SKM-1 treated with dmso at 0.1 percent for 144 hours (cell line): ENCODE results near the gene GYG2.
"Not testable (repeated sequence)": the region's sequence is repeated elsewhere in the genome, so short reads cannot be mapped to it uniquely, and the experiment has no call there.

Experiments
- DNase-seq: peaks from one replicate; lab custom pipeline; 2025; ENCODE audit not compliant: unreplicated experiment; lab: John Stamatoyannopoulos, UW

GYG2 gene

DNA sequence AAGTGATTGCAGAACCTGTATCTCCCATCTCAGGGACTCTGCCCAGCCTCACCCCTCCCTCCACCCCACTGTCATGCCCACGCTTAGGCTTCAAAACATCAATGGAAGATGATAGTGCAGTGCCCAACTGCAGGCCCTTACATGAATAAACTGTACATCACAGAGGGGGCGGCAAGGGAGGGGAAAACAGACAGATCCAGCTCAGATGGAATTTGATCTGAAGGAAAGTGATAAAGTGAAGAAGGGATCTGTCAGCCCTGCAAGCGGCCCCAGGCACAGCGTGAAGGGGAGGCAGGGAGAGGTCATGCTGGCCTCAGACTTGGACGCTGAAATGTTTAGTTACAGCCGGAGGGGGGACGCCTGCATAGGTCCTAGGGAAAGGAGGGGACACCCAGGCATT lies 38.5 kb downstream of the GYG2 start:
- no peak for DNase-seq

DNA sequence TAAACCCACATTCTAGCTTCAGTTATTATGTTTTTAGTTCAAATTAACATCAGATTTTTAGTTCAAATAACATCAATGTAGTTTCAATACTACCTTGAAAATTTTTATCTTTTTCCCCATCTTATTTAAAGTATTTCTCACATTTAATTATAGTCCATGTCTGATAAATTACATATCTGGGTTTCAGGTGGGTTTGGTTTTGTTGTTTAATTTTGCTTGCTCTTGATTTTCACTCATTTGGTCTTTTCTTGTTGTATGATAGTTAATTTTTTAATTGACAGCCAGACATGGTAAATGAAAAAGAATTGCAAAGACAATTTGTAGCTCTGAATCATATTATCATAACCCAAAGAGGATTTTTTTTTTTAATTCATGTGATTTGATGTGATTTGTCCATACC lies 41.9 kb downstream of the GYG2 start:
- DNase-seq: no peak

DNA sequence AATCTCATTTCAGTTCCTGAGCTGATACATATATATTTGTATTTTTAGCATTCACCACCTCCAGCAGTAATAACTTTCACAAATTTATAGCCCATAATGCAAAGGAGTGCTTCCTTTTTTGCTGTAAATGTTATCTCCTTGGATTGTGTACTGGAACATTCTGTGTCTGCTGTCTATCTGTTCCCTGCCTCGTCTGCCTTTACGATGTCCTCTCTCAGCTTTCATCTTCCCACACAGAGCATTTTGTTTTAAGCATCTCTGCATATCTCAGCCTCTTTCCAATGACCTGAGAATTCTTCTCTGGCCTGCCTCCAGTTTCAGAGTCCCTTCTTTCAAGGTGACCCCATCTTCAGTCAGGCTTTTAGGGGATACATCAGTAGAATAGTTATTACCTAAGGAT lies 43.1 kb downstream of the GYG2 start:
- DNase-seq: no peak

DNA sequence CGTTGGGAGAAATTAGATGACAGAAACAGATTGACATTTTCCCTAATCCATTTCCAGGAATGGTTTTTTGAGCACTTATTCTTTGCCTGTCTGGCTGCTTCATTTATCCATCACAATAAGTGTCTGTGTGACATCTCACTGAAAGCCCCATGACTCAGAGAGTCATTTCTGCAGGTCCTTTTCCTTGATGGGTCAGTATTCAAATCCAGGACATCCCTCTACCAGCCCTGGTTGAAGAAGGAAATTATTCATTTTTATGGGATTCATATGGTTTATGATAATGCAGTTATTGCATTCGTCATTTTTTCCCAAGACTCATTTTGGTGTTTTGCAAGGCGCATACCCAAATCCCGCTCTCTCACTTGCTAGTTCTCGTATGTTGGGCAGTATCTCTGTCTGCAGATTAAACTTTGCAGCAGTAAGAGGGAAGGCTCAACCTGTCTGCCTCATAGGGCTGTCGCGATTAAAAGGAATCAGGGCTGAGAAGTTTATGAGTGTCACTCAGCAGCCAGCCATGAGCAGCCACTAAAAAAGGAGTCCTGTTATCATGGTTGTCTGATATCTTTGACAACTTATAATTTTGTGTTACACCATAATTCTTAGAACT lies 44.0 kb downstream of the GYG2 start:
- no peak for DNase-seq

DNA sequence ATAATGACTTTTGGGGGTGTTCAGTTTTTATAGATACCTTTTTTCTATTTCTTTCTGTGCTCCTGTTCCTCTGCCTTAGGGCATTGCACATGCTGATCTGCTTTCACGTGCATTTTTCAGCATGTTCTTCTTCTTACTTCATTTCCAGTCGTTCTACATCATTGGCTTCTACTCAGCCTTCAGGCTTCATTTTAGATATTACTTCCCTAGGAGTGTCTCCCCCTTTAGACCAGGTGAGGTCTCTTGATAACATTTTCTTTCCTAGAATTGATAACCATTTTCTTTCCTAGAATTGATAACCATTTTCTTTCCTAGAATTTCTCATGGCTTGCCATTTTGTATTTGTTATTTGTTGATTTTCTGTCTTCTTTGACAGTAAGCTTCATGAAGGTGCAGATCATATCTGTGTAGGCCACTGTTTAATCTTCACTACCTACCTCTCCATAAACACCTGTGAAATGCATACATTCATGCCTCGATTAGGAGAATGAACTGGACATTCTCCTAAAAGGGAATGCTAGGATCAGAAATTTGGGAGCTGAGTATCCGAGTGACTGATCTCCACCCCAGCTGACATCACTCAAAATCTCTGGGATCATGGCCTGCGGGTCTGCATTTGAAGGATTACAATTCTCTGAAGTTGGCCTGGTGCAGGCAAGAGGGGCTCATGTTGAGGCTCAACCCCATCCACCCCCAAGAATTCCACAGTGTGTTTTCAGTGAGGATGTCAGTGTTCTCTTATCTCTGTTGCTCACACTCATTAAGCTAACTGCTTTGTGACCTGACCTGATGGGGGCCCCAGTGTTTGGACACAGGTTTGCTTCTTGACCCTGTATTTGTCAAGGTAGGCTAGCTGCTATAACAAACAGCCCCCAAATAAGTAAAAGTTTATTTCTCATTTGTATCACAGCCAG lies 45.7 kb downstream of the GYG2 start:
- DNase-seq: no peak

DNA sequence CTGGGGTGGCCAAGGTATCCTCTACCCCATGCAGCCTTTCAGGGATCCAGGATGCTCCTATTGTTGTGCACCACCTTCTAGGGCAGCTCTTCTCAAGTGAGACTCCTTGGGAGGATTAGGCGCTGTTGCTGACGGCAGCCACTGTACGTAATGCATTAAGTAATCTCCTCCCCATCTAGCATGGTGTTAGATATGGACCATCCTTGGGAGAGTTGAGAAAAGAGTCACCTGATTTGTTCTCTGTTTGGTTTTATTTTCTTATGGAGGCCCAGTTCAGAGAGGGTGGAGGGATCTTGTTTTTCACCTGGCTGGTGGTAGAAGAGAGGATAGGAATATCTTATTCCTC lies 46.4 kb downstream of the GYG2 start:
- no peak for DNase-seq

DNA sequence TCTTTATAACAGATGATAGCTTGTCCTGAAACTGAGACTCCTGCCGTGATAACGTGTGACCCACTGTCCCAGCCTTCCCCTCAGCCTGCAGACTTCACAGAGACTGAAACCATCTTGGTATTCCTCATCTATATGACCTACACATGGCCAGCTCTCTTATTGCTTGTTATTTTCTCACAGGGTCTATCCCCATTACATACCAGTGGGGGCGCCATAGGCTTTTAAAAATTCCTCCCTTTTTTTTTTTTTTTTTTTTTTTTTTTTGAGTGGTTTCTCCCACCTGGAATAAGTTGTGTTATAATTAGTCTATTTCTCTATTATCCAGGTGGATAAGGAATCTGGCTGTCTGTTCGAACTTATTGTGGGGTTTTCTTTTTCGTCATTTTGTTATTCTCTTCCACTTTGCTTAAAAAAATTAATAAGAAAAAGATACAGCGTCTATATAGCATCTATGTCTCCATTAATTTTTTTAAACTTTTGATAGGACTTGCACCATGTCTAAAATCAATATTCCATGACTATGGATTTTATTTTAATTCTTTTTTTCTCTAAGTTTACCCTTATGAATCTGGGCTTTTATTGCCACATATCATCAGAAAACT lies 47.2 kb downstream of the GYG2 start:
- peak; percentile 0 for DNase-seq

DNA sequence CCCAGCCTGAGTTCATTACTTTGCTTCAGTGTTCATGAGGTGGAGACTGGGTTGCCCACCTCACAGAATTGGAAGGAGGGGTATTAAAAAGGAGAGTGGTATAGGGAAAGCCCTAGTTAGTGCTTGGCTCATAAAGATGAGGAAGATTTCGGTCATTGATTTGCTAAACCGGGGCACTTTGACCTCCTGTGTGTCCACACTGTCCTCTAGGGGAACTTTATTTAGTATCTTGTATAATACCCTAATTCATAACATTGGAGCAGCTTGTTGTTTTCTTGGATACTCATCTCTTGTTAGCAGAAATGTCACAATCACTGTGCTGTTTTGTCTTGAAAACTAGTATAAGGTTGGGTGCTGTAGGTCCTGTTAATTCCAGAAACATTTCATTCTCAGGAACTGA lies 49.8 kb downstream of the GYG2 start:
- DNase-seq: no peak

DNA sequence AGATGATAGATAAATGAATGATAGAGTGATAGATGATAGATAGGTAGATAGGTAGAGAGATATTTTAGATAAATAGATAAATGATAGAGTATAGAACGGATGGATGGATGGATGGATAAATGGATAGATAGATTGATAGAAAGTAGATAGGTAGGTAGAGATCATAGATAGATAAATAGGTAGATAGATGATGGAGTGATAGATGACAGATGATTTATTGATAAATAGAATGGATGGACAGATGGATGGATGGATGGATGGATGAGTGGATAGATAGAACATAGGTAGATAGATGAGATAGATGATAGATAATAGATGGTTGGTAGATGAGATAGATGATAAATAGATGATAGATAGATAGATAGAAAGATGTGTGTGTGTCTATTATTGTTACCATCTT lies 50.9 kb downstream of the GYG2 start:
- DNase-seq: no peak

DNA sequence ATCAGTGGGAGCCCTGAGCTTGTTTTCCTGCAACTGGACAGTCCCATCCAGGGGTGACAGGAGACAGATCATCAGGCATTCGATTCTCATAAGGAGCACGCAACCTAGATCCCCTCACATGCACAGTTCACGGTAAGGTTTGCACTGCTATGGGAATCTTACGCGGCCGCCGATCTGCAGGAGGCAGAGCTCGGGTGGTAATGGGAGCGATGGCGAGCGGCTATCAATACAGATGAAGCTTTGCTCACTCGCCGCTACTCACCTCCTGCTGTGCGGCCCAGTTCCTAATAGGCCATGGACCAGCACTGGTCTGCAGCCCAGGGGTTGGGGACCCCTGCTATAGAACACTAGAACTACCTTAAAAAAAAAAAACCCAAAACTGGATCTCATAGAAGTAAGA lies 55.0 kb downstream of the GYG2 start:
- no peak for DNase-seq

DNA sequence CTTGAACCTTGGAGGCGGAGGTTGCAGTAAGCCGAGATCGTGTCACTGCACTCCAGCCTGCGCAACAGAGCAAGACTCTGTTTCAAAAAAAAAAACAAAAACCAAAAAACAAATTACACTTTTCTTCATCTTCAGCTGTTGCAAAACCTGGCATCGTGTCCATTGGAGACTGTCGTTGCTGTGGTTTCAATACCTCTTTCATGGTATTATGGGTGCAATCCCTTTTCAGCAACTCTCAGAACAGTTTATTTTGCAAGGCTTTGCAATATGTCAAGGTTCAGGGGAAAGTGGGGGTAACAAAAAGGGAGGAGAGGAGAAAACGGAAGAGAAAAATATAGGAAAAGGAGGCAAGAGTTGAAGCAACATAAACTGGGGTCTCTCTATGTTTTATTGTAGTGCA lies 59.6 kb downstream of the GYG2 start:
- DNase-seq: peak; percentile 47

DNA sequence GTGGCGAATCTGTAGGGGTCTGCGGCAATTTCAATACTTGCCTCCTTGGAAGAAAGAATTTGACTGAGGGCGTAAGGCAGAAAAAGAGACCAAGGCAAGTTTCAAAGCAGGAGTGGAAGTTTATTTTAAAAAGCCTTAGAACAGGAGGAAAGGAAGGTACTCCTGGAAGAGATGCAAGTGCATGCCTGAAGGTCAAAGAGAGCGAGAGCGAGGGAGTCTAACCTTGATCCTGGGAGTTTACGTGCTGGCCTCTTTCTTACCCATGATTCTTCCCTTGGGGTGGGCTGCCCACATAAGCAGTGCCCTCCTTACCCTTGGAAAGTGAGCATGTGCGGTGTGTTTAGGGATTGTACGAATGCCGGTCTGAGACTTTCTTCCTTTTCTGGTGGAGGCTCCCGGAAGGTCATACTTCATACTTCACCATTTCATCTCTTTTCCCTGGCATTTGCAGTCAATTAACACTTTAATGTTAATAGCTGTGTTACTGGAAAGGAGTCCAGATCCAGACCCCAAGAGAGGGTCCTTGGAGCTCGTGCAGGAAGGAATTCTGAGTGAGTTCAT lies 60.4 kb downstream of the GYG2 start:
- DNase-seq: no peak

DNA sequence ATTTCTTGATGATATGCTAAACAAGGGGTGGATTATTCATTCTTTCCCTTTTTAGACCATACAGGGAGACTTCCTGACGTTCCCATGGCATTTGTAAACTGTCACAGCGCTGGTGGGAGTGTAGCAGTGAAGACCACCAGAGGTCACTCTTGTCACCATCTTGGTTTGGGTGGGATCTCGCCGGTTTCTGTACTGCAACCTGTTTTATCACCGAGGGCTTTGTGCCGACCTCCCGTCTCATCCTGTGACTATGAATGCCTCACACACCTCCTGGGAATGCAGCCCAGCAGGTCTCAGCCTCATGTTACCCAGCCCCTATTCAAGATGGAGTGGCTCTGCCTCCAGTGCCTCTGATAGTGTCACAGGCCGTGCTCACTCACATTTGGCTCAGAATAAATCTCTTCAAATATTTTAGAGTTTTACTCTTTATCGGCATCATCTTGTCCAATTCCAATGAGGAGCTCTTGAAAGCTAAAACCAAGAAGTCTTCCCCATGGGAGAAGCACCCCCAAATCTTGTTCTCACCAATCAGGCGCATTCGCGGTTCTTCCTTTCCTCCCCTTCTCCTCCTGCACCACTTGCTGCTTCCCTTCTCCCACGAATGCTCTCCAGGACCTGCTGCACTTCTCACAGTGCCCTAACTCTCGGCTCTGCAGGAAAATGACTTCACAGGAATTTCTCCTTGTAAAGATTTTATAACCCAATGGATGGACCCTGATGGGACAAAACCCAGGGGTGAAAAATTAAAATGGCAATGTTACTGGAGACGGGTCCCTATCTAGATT lies 61.2 kb downstream of the GYG2 start:
- DNase-seq: not testable (repeated sequence)

DNA sequence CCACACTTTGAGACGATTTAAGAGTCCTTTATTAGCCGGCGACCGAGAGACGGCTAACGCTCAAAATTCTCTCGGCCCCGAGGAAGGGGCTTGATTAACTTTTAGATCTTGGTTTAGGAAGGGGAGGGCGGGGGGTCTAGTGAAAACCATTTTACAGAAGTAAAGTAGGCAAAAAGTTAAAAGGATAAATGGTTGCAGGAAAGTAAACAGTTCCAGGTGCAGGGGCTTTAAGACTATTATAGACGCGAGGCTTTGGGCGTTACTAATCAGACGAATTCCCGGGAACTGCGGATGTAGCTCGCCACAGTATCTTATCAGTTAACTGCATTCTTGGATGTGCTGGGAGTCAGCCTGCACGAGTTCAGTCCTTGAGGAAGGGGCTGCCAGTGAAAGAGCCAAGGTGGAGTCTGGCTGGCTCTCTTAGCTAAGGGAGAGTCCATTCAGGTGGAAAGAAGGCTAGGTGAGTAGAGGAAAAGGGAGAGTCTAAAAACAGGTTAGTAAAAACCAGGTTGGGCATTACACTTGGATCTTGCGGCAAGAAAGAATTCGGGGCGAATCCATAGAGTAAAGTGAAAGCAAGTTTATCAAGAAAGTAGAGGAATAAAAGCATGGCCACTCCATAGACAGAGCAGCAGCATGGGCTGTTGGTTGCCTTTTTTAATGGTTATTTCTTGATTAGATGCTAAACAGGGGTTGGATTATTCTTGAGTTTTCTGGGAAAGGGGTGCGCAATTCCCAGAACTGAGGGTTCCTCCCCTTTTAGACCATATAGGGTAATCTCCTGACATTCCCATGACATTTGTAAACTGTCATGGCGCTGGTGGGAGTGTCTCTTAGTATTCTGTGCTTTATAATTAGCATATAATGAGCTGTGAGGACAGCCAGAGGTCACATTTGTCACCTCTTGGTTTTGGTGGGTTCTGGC lies 62.1 kb downstream of the GYG2 start:
- not testable (repeated sequence) for DNase-seq

DNA sequence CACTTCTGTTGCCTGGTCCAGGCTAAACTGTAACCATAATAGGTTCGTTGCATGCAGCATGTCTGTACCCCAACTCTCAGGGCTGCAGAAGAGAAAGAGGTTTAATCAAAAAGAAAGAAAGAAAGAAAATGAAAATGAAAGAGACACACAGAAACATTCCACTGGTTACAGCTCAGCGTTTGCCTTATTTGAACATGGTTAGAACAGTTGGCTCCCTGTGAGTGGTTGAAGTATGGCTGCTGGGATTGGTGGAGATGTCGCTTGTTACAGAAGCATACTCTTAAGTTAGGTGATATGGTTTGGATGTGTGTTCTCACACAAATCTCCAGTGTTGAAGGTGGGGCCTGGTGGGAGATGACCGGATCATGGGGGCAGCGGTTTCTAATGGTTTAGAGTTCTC lies 64.1 kb downstream of the GYG2 start:
- no peak for DNase-seq

DNA sequence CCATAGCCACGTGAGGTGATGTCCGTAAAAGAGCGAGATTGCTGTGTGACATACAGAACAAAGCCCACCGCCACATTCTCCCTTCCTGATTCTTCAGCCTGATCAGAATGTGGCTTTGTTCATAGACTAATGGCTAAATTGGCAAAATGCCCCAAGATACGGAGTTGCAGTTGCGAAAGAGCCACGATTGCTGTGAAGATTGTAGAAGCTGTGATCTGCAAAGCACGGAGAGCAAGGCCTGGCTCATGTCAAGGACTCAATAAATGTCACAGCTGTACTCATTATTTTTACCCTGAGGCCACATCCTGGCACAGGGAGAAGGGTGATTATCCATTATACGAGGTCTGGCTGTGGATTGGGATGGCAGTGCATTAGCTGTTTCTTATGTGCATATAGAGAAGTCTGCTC lies 66.2 kb downstream of the GYG2 start:
- no peak for DNase-seq

DNA sequence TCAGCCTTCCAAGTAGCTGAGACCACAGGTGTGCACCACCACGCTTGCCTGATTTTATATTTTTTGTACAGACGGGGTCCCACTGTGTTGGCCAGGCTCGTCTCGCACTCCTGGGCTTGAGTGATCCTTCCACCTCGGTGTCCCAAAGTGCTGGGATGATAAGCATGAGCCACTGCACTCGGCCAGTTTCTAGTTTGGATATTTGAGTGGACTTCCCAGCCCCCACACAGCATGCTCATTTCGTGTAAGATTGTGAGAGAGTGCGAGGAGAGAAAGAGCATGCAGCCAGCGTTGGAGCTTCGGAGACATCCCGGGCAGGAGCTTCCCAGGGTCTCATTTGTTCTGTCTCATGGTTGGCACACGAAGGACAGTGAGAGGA lies 68.6 kb downstream of the GYG2 start:
- DNase-seq: no peak

DNA sequence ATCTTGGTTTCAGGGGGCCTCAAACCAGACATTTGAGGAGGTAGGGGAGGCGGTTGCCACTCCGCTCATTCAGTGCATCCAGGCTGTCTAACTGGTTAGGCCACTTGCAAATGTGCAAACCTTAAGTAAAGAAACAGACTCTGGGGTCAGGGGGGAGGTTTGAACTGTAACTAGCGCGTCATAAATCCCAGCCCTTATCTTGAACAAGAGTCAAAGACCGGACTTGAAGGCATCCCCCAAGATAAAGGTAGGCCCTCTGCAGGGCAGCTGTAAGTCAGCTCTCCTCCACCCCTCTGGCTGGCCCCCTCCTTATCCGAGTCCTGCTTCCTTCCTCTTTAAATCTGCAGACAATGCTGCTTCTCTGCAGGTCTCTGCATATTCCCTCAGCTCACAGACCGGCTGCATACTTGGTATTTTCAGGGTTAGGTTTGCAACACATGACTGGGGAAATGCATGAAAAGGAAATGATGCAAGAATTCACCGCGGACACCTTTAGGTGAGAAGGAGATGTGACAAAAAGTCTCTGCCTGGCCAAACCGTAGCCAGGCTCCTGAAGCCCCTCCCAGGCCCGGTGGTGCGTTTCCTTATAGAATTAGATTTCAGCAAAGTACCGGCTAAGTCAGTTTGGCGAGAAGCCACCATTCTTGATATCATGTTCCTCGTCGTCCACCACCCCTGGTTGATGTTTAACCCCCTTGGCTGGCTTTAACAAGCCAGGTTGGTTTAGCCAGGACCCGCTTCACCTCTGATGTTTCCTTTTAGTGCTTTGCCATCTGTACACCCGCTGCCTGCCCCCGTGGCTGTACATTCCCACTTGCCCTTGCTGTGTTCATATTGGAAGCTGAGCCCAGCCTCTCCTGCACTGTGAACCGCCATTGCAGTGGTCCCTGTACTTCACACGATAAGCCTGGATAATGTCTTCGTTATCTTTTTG lies 69.2 kb downstream of the GYG2 start:
- DNase-seq: peak; percentile 46

DNA sequence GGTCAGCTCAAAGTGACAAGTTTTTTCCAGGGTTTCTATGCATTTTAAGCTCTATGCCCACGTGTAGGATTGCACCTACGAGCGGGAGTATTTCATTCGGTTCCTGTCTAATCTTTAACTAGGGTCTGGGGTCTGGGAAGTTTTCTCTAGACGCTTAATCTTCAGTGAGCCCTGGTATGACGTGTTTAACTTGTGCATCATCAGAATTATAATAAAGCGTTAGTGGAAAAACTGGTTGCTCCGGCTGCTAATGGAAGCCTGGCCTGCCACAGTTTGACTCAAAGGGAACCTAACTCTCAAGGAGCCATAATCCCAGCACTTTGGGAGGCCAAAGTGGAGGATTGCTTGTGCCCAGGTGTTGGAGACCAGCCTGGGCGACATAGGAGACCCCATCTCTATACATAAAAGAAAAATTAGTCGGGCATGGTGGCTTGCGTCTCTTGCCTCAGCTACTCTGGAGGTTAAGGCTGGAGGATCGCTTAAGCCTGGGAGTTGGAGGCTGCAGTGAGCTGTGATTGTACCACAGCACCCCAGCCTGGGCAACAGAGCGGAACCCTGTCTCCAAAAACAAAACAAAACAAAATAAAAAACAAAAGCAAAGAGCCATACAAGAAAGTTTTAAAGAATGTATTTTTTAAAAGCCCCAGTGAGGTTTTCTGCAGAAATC lies 70.2 kb downstream of the GYG2 start:
- DNase-seq: no peak
